ENCODE data around the gene POLR3E. TPM values are rescaled to one million over a fixed set of nuclear protein-coding genes. Genes with fewer than 3 reads are reported as not detected.

Gene POLR3E
- total RNA-seq, 1 experiment from 2014 or later: 65.0 TPM

- Histone ChIP-seq H3K79me2 (ENCODE audit: insufficient read depth, low read length) (peaks cover 73% of the 10 kb centered on the region), H3K9me3 (ENCODE audit: control insufficient read depth in 1 of 2, insufficient read depth in 1 of 2, low read depth in 1 of 2, low read length in 2 of 2) (no peaks in the 10 kb centered on the region), H3K27me3 (ENCODE audit: insufficient read depth, low read length) (no peaks in the 10 kb centered on the region), H3K9me2 (ENCODE audit: insufficient read depth) (no peaks in the 10 kb centered on the region), H3K36me3 (ENCODE audit: control insufficient read depth in 1 of 2, insufficient read depth in 2 of 2, low read length in 2 of 2) (peaks cover 9 to 26% of the 10 kb centered on the region in 2 experiments), H3K4me3 (replicated peaks in 1 of 2; ENCODE audit: low read depth in 1 of 2, low read length in 2 of 2) (no peak overlapping the region), H3K27ac (ENCODE audit: low read depth, low read length) (no peak overlapping the region), H4K20me1 (ENCODE audit: insufficient read depth) (no peaks in the 10 kb centered on the region; the same call in 1 of the 2 replicates), H2AFZ (ENCODE audit: low read depth, low read length, poor library complexity, severe bottlenecking) (no peak overlapping the region), H3K4me1 (ENCODE audit: control insufficient read depth in 1 of 2, insufficient read depth in 2 of 2, low read length in 2 of 2) (peaks cover 0 to 8% of the 10 kb centered on the region in 2 experiments; a peak in 1 of 4 replicates), H3K4me2 (ENCODE audit: low read length) (no peak overlapping the region), H3K9ac (ENCODE audit: low read length) (no peak overlapping the region)
- intact Hi-C loops (cut with micrococcal nuclease): no loop called here
- no TSS peak for BruUV-seq (replicated peaks)
- ATAC-seq (no peak), DNase-seq (ENCODE audit: low read depth, low spot score) (no peak)
- ChIA-PET RAD21 (ENCODE audit: low non-redundant PET in 1 of 2, low total read pairs in 2 of 2, uncharacterized antibody in 2 of 2, unreplicated experiment in 2 of 2) (no interaction called here), CTCF (no interaction called here), POLR2A (no interaction called here)
- TF ChIP-seq SP1 (IDR thresholded peaks at IDR 0.05; ENCODE audit: low read depth) (no peak), SIN3A (IDR thresholded peaks at IDR 0.05; ENCODE audit: low read depth) (no peak), CTCF (IDR thresholded peaks at IDR 0.05 in 2 of 3, conservative IDR thresholded peaks at IDR 0.05 in 1 of 3; ENCODE audit: borderline replicate concordance in 1 of 3, insufficient read depth in 1 of 3, low read depth in 2 of 3, low read length in 2 of 3) (no peak), ZBTB33 (IDR thresholded peaks at IDR 0.05; ENCODE audit: extremely low read depth, insufficient replicate concordance, low read length) (no peak), CBX3 (IDR thresholded peaks at IDR 0.05; ENCODE audit: low read depth) (no peak), YY1 (IDR thresholded peaks at IDR 0.05; ENCODE audit: extremely low read depth, insufficient replicate concordance, low read depth, low read length) (no peak), SRF (IDR thresholded peaks at IDR 0.05; ENCODE audit: low read depth) (no peak), EGR1 (IDR thresholded peaks at IDR 0.05; ENCODE audit: low read depth) (no peak), TCF7L2 (IDR thresholded peaks at IDR 0.05; ENCODE audit: borderline replicate concordance, extremely low read depth, insufficient read depth, insufficient read length) (no peak), POLR2A (IDR thresholded peaks at IDR 0.05; ENCODE audit: borderline replicate concordance, extremely low read depth, insufficient read depth, insufficient read length) (no peak), RAD21 (IDR thresholded peaks at IDR 0.05; ENCODE audit: low read depth) (no peak), FOSL1 (IDR thresholded peaks at IDR 0.05; ENCODE audit: low read depth) (no peak)
- TF ChIP-seq, protein P1, sequence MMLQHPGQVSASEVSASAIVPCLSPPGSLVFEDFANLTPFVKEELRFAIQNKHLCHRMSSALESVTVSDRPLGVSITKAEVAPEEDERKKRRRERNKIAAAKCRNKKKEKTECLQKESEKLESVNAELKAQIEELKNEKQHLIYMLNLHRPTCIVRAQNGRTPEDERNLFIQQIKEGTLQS (IDR thresholded peaks at IDR 0.05): no peak
Observed at GRCh38 chr16:22302776-22303363, 5.7 kb downstream of the POLR3E start.
